Stimulated activated CD8-positive, alpha-beta memory T cell treated with anti-CD3 and anti-CD28 coated beads, Interleukin-4, amount 100 ng/mL, for 1 hour (primary cell): ENCODE data around the gene EMD.
"Not testable (repeated sequence)": the region's sequence is repeated elsewhere in the genome, so short reads cannot be mapped to it uniquely, and the experiment has no call there.

Experiments
- DNase-seq, 2 donors: peaks; one replicate each; pipeline ENCODE4 v3.0.0-alpha.2; 2020; ENCODE audit warnings: low read depth in 2 of 2, low spot score in 1 of 2

Gene EMD

DNA sequence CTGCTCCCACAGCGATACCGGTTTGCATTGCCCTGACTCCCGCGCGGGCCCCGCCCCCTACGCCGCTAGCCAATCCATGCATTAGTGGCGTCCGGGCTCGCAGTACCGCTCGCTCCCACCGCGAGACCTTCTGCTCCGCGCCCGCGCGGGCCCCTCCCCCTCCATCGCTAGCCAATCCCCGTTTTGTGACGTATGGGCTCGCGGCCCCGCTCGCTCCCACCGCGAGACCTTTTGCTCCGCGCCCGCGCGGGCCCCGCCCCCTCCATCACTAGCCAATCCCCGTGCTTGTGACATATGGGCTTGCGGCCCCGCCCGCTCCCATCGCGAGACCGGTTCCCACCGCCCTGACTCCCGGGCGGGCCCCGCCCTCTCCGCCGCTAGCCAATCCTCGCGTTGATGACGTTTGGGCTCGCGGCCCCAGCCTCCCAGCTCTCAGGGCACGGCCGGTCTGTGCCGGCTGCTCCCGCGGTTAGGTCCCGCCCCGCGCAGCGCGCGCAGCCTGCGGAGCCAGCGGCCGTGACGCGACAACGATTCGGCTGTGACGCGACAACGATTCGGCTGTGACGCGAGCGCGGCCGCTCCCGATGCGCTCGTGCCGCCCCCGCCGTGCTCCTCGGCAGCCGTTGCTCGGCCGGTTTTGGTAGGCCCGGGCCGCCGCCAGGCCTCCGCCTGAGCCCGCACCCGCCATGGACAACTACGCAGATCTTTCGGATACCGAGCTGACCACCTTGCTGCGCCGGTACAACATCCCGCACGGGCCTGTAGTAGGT lies at the start of gene EMD:
Gene EMD (plus strand): TSS at position 497 of the 770 bp plus-strand sequence. CDS start 190 bp downstream, at position 687.
- peak; percentile 76 to 92 for DNase-seq

DNA sequence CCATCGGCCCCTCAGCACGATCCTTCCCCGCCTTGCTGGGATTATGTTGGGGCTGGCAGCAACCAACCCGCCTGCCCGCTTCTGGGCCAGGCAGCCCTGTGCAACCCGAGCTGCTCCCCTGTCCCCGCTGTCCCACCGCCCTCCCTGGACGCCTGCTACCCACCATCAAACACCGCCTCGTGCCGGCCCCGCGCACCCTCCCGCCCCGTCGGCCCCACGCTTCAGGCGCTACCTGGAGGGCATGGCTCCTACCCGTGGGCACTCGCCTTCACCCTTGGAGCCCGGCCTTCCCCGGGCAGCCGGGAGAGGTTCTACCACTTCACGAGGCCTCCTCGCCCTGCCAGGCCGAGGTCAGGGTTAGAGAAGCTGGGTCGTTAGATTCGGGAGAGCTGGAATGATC lies 46.5 kb upstream of the EMD start:
- DNase-seq, result no peak

DNA sequence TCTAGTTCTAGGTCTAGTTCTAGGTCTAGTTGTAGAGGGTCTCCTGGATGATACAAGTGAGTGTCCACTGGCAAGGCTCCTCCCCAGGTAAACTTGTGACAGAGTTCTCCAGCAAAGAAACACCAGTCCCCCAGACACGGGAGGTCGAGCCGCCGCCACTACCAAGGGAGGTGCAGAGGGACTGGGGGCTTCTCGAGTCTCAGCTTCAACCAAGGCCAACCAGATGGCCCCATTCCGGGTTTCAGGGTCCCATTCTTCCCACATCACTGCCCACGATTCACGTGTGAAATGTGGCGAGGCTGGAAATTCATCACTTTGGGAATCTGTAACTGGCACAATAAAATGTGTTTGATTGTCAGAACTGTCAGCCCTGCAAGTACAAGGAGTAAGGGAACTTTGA lies 46.0 kb upstream of the EMD start:
- no peak for DNase-seq

DNA sequence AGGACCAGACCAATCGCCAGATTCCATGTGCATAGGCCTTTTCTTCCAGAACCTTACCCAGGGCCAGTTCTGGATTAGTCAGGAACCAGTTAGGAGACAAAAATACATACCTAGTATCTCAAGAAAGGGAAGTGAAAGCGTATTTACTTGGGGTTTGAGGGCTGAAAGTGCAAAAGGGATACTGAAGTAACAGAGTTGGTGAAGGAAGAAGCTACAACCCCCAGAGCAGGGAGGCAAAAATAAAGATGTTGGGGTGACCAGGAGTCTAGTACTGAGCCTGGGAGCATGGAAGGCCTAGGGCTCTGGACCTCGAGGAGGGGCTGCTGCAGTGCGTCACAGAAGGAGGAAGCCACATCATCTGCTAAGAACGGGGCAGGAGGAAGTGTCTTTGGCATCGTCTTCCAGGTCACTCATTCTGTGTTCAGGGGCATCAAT lies 45.2 kb upstream of the EMD start:
- DNase-seq, result no peak

DNA sequence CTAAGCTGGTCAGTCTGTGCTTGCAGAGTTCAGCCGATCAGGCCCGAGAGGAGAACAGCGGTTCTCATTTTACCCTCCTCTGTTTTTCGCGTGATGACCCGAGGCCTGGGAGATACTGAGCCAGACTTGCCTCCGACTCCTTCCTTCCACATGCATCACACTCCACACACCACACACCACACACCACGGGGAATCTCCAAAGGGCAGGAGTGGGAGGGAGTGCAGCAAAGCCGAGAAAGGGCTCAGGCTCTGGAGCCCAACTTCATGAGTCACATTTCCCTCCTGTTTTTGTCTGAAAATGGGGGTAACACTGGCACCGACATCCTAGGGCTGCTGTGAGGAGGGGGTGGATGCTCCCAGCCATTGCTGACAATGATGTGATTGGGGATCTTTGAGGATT lies 44.6 kb upstream of the EMD start:
- DNase-seq, result no peak

DNA sequence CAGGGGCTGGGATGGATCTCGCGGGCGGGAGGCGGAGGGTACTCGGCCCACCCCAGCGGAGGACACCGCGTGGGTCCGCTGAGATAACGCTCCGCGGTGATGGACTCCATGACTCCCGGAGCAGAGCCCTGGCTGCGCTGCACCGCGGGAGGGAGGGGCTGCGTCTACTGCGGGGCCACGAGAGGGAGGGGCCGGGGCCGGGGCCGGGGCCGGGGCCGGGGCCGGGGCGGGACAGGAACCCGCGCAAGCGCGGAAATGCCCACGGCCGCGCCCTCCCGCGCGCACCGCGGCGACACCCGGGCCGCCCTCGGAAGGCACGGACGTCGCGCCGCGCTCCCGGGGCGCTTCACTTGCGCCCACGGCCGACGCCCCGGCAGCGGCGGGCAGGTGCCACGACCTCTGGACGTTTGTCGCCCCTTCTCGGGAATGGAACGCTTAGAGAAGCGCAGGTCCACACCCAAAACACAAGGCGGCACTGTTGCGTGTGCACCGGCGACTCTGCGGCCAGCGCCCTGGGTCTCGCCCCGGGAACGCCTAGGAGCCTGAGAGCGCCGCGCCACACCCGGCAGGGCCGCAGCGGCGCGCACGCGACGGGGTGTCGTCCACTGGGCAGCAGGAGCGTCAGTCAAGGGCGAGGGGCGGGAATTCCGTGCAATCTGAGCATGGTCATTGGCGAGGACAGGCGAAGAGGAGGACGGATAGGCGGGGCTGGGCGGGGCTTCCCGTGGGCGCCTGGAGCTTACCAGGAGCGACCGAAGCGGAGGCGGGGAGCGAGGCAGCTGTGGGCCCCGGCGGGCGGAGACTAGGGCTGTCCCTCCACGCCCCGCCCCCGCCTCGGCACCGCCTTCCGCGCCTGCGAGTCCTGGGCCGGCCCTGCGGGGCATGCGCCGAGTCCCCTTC lies 37.4 kb upstream of the EMD start:
- not testable (repeated sequence) for DNase-seq

DNA sequence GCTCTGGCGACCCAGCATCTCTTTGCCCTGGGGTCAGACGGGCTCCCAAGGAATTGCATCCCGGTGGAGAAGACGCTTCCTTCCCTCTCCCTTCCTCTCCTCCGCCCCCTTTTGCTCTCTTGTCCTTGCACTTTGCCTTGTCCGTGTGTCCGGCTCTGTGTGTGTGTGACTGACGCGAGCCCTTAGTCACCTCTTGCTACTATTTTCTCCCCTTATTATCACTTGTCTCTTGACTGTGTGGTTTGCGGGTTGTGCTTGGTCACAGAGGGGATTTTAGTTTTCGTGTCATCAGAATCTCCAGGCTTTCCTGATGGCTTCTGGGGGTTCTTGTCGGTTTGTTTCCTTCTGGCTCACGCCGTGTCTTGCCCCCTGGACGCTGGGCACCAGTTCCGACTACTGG lies 36.0 kb upstream of the EMD start:
- not testable (repeated sequence) for DNase-seq

DNA sequence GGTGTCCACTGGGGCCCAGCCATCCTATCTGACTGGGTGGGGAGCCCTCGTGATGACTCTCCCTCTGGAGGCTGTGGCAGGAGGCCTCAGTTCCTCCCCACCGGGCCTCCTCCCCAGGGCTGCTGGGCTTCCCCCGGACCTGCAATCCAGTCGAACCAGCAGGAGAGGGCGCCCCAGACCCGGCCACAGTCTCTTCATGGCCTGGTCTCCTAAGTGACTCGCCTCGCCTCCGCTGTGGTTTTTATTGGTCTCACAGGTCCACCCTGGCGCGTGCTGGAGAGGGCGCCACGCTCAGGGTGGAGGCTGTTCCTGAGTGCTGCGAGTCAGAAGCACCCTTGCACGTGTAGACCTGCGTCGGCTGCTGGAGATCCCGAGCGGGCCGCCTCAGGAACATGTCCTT lies 35.5 kb upstream of the EMD start:
- DNase-seq, result not testable (repeated sequence)

DNA sequence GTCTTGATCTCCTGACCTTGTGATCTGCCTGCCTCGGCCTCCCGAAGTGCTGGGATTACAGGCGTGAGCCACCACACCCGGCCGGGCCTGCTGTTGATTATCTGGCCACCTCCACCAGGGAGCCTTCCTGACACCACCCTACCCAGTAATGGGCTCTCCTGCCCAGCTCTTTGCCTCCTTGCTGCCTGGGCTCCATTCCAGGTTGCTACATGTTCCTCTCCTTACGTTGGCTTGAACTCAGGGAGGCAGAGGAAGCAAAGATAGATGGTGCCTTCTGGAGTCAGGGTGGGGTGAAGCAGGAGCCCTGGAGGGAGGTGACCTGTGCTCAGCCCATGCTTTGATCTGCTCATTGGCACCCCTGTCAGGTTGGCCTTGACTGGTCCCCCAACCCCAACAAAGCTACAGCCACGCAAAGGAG lies 31.0 kb upstream of the EMD start:
- no peak for DNase-seq

DNA sequence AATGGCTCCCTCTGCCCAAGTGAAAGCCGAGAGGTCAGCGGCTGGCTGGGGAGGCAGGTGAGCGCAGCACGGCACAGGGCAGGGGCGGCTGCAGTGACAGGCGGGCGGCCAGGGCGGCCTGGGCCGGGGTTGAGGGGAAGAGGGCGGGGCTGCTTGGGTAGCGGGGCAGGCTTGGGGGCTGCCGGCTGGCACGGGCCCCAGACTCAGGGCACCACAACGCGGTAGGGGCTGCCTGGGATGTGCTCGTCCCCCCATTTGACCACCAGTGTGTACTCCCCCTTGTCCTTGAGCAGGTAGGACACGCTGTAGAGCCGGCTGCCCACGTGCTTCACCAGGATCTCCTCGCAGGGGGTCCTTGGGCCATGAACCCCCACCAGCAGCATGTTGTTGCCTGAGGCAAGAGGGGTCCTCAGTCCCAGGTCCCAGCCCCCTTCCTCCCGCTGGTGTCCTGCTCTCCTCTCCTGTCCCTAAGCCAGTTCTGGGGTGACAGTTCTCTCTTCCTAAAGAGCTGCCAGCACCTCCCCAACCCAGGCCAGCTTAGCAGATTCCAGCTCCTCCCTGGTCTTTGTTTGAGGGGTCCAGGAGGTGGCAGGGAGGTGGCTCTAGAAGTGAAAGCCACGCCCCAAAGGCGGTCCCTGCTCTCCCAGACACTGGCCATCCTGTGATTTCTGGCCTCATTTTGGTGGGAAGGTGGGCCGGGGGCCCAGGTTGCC lies 30.3 kb upstream of the EMD start:
- no peak for DNase-seq

DNA sequence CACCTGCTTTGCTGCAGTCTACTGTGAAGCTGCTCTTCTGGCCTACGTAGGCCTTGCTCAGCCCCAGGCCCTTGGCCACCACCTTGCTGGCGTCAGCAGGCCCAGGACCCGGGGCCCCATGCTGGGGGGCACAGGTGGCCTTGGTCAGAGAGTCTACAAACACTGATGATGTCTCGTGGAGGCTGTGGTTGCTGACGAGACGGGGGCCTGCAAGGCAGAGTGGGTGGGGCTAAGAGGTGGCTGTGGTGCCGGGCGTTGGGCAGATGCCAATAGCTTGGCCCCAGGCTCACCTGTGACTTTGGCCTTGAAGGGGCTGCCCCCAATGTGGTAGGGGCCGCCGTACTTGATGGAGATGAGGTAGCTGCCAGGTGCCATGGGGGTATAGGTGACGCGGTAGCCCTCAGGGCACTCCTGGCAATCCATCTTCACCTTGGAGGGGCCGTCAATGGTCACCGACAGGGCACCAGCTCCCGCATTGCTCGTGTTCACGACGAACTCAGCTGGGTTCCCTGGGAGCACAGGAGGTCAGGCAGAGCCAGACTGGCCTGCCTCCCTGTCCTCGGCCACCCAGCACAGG lies 29.6 kb upstream of the EMD start:
- DNase-seq, result no peak

DNA sequence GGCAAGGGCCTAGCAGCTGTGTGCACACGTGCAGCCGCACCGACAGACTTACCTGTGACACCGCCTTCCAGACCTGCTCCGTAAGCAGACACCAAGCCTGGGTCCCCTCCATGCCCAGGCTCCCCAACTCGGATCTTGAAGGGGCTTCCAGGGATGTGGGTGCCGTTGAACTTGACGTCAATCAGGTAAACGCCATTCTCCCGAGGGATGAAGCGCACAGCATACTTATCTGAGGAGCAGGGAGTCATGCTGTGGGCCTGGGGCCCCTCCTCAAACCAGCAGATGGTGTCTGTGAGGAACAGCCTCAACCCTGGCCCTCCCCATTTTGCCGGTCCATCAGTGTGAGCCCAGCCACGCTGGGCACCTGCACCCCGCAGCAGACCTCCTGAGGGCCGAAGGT lies 29.1 kb upstream of the EMD start:
- no peak for DNase-seq

DNA sequence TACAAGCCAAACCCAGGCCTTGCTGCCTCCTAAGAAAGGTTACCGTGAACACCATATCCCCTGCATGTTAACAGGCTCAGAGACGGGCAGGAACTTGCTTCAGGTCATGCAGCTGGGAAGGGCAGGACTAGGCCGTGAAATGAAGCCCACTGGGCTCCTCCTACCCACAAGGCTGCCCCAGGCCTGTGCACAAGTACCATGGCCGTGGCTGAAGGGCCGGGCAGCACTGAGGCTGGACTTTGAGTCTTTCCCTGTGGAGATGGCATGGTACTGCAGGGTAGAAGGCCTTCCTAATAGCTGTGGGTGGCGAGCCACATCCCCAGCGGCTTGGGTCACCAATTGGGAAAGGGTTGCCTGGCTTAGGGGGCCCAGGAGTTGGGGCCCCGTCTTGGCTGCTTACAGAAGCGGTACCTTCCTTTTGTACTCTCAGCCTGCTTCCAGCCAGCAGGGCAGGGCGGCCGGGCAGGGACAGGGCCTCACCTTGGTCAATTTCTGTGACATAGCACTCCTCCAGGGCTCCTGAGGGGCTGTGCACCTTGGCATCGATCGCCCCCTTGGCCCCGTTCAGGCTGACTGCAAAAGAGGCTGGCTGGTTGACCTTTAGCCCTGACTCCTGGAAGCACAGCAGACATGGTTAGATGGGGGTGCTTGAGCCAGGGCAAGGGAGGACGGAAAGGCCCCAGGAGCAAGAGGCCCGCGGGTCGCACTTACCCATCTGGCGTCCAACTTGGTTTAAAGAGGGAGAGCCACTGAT lies 28.5 kb upstream of the EMD start:
- DNase-seq, result no peak

DNA sequence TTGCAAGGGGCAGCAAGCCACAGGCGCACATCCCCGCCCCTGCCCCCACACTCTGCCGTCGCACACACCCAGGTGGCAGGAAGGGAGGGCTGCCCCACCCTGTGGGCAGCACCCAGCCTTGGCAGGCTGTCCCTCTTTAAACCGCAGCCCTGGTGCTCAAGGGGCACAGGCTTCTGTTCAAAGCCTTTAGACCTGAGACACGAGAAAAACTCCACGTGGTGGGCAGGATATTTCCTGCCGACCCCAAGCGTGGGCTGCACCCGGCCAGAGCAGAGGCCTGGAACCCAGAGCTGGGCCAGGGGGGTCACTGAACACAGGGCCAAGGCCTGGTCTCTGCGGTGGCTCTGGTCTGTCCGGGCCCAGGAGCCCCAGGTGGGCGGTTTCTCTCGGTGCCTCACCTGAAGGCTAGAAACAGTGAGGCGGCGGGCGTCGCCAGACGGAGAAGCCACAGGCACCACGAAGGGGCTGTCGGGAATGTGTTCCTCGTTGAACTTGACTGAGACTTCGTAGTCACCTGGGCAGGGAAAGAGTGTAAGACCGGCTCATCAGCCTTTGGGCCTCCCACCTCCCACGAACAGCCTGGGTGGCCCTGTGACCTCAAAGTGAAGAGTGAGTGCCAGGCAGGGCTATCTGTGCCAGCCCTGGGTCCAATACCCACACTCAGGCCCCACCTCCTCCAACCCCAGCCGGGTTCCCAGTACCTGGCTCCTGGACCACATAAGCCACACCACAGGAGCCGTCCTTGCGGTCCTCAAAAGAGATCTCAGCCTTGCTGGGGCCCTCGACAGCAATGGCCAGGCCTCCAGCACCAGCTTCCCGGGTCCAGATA lies 27.7 kb upstream of the EMD start:
- DNase-seq, result no peak

DNA sequence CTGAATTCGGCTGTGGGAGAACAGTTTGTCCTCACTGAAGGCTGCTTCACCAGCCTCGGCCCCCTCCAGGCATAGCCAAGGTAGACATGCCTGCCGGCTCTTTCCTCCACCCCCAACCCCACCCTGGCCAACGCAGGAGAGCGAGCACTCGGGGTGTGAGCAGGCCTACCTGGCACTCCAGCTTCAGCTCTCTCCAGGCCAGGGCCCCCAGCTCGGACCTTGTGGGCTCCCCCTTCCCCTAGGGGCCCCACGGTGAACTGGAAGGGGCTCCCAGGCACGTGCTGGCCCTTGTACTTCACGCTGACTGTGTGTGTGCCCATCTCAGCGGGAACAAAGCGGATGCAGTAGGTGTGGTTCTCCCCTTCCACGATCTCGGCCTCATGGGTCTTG lies 27.1 kb upstream of the EMD start:
- DNase-seq, result no peak

DNA sequence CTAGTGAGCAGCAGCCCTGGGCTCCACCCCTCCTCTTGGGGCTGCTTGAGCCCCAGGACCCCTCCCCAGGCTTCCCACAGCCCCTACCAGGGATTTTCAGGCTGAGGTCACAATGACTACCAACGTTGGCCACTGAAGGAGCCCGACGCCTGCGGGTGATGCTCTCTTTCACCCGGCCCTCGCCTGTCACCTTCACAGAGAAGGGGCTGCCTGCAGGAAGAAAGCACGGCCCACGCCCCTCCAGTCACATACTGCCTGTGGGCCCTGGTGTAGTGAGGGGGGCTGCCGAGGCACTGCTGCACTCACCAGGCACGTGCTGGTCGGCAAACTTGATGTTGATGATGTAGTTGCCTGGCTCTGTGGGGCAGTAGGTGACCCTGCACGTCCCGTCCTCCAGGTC lies 26.6 kb upstream of the EMD start:
- no peak for DNase-seq

DNA sequence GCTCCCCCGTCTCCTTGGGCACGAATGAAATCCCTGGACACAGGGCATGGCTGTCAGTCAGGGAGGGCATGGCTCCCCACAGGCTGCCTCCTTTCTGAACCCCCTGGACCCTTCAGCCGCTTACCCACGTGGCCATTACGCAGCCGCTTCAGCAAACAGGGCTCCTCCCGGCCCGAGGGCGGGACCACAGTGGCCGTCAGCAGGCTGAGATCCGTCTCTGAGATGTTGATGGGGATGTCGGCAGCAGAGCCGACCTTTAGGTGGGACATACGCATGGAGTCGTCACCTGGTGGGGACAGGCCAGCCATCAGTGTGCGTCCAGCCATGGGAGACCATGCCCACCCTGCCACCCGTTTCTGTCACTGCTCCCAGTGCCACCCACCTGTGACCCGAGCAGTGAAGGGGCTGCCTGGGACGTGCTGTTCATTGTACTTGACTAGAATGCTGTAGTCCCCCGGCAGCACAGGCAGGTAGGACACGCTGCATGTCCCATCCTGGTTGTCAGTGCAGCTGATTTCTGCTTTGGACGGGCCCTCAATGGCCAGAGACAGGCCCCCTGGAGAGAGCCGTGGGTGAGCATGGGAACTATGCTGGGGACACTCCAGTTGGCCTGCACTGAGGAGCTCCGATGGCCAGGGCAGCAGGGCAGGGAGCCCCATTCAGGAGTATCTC lies 25.8 kb upstream of the EMD start:
- DNase-seq, result no peak

DNA sequence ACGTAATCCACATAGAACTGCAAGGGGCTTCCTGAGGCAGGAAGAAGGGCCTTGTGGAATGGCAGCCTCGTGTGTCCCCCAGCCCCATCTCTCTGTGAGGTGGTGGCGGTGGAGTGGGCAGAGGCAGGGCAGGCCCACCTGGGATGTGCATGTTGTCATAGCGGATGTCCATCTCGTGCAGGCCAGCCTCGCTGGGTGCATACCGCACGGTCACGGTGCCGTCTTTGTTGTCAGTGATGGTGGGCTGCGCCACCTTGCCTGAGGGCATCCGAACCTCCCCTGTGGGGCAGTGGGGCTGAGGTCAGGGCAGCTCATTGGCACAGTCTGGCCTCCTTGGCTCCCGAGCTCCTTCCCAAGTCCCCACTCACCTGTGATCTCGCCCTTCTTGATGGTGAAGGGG lies 25.1 kb upstream of the EMD start:
- DNase-seq, result no peak

DNA sequence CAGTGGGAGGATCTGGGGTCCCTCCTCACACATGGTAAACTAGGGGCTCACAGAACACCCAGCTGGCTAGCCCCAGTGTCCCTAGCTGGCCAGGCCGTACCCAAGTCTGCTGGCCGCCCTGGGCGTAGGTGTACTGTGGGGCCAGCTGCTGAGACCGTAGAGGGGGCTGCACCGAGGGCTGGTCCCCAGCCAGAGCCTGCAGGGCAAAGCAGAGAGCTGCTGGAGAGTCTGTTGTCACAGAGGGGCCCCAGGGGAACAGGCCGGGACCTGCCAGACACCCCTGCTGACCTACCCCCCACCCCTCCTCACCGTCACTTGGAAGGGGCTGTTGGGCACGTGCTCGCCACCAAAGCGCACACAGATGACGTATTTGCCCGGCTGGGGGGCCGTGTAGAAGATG lies 24.6 kb upstream of the EMD start:
- no peak for DNase-seq
